HG03196 (cell line): ENCODE measurements around the gene FLG.
"Not testable (repeated sequence)": the region's sequence is repeated elsewhere in the genome, so short reads cannot be mapped to it uniquely, and the experiment has no call there.

Experiments used
- ATAC-seq: cut with Tn5 transposase; IDR thresholded peaks from one replicate; pipeline ENCODE4 v1.9.1; 2021; ENCODE audit not compliant: unreplicated experiment

Gene FLG

GRCh38 chr1:152325111-152325510 is at the start of gene FLG:
Gene FLG, minus strand, starts transcription at chr1:152325239. Its CDS starts 9,783 bp downstream, at chr1:152315456.
- ATAC-seq = no peak

DNA sequence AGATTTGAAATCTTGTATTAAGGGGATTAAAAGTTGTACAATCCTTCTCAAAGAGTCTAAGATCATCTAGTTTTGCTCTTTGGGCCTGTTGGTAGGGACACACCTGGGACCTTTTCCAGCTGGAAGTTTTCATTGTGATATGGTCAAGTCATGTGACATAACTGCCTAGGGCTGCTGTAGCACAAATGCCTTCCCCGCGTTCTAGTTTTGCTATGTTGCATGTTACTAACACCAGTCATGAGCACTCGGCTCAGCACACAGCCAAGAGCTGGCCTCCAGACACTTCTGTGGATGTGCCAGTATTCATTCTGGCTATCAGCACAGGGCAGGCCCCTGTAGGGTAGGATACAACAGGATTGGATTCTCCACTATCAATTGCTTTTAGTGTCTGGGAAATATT is 49.4 kb upstream of the FLG start:
- ATAC-seq = no peak

GRCh38 chr1:152372672-152373071 is 47.6 kb upstream of the FLG start:
- no peak for ATAC-seq

DNA sequence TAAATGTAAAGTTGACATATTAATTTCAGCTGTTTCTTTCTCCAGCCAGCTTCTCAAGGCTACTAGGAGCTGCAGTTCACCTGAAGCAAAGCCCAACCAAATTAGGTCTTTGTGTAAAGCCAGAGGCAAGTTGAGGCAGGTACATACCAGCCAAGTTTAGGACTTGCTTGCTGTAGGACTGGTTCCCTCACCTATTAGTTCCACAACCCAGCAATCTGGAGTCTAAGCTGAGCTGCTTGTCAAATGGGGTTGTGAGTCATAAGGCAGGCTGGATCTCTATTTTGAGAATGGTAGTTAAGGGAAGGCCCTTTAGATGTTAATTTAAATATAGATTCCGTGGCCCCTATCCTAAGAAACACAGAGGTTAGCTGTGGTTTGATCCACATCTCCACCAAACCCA is 42.4 kb upstream of the FLG start:
- ATAC-seq = no peak

- ATAC-seq = no peak
These were observed 34.9 kb upstream of the FLG start, which contains the start of gene FLG2 for GRCh38 chr1:152359906-152360305. Gene FLG2, minus strand, starts transcription at chr1:152360006. Its CDS starts 1,122 bp downstream, at chr1:152358884.

GRCh38 chr1:152356736-152357135 is 31.7 kb upstream of the FLG start:
- no peak for ATAC-seq

DNA sequence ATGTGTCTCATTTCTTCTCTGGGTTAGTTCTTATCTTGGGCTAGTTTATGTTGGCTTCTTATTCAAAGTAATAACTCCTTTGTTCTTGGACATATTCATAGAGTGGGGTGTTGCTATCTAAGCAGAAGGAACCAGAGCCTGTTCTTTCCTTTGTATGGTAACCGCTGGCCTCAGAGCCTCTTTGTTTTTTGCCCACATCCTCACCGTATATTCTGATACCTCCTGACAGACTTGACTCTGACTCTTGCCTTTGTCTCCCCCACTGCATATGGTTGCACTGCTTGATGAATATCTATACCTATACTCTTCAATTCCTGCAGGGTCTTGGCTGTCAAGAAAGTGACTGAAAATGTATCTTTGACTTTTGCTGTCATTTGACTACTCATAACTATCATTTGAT is 24.6 kb upstream of the FLG start:
- ATAC-seq = no peak

DNA sequence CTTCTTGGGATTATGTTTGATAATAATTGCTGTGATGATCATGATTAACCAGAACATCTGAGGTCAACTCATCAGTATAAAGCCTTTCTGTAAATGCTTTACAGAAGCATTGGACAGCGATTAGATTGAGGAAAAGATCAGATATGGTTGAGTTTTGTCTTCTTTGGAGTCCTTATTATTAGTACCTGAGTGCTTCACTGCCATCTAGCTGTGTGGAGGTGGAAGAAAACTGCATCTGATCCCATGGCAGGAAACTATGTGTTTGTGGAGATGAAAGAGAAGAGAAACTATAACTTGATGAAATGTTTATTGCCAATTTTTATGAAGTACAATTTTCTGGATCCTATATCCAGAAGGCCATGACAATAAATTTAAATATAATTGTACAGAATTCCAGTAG is 23.4 kb upstream of the FLG start:
- no peak for ATAC-seq

GRCh38 chr1:152347116-152347728 is 22.2 kb upstream of the FLG start:
- no peak for ATAC-seq

DNA sequence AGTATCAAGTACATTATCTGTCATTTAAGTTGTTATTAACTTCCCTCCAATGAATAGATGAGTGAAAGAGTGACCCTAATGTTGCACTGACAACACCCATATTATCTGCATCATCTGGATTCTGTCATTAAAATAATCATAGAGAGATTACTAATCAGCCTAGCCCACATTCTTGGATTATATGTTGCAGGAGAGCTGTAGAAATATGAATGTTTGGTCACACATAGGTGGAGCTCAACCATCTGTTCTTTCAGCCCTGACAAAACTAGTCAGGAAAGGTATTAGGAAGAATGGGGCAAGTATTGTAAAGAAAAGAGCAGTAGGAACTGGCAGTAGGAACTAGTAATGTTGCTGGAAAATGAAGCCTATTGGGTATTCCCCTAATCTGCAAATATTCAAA is 19.4 kb upstream of the FLG start:
- no peak for ATAC-seq

DNA sequence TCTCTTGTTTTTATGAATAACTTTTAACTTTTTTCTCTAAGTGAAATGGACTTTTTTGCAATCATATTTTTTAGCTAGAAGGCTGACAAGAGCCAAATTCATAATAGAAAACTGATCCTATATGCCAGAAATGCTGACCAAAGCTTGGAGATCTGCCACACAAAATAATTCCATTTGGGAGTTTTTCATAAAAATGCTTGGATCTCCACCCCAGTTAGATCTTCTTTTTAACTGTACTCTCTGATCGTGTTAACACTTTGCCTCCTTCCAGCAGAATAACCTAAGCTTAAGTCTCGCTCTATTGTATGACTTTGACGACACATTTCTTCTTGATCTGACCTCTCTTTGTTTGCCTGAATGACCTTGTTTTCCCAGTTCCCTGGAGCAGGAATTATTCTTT is 18.0 kb upstream of the FLG start:
- ATAC-seq = no peak

DNA sequence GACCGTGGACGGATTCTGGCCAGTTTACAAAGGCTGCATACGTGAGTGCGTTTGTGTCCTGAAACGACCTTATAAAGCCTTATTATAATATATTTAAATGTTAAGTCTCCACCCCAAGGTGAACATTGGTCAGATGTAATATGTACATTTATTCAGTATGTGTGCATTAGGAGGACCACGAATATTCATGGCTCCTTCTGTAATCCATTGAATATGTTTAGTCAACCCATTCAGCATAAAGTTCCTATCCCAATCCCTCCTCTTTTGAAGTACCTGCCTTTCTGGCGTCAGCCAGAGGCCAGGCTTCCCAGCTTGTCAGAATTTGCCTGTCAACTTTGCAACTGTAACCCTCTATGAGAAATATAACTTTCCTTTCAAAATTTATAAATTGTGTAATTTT is 10.4 kb upstream of the FLG start:
- ATAC-seq = no peak

DNA sequence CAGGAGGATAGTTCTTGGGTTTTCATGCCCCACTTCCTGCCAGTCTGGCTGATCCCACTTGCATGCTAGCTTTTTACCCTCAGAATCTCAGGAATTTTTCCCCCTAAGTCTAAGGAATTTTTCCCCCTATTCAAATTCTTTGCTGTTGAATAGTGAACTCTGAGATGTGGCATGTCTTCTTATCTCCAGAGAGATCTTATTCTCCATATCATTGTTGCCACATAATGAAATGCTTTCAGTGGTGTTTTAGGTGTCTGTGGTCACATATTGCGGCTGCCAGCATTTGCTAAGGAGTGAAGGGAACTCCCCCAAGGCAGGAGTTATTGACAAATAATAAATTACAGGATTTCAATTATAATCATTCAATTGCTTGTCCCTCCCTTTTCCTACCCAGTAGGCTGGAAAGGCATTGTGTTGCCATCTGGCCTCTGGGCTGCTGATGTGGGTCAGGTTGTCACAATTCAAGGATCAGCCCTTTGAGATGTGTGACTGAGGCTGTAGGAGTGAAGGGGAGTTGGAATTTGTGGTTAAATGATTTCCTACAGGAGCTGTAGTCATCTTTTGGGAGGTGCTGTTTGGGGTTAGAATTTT is 3.9 kb upstream of the FLG start:
- ATAC-seq = no peak

DNA sequence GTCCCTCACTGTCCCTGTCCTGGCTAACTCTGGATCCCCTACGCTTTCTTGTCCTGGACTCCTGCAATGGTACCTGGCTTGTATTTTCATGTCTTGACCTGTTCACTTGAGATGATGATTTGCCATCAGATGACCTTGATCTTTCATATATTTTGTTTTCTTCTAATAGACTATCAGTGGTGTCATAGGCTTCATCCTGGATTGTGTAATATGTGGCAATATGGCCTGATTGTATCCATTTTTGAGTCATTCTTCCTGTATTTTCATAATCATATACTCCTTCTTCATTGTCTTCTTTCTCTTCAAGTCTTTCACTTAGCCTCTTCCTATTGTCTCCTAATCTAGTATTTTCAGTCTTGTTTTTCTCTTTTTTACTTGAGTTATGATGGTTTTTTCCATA is 11.1 kb downstream of the FLG start:
- no peak for ATAC-seq

GRCh38 chr1:152313319-152313801 is 11.7 kb downstream of the FLG start:
- ATAC-seq = no peak

DNA sequence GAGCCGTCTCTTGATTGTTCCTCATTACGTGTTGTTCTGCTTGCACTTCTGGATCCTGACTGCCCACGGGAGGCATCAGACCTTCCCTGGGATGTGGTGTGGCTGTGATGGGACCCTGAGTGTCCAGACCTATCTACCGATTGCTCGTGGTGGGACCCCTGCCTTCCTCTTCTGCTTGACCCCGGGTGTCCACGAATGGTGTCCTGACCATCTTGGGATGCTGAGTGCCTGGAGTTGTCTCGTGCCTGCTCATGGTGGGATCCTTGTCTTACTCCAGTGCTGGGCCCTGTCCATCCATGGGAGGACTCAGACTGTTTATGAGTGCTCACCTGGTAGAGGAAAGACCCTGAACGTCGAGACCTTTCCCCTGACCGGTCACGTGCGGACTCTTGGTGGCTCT is 12.9 kb downstream of the FLG start:
- not testable (repeated sequence) for ATAC-seq

DNA sequence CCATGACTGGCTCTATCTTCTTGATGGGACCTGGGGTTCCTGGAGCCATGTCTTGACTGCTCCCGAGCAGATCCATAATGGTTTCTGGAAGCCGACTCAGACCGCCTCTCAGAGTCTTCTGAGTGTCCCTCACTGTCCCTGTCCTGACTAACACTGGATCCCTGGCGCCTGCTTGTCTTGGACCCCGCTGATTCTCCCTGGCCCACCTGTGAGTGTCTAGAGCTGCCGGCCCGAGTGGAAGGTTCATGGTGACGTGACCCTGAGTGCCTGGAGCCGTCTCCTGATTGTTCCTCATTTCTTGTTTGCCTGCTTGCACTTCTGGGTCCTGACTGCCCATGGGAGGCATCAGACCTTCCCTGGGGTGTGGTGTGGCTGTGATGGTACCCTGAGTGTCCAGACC is 15.1 kb downstream of the FLG start:
- no peak for ATAC-seq

GRCh38 chr1:152309320-152309901 is 15.6 kb downstream of the FLG start:
- ATAC-seq = not testable (repeated sequence)

GRCh38 chr1:152308758-152309157 is 16.3 kb downstream of the FLG start:
- ATAC-seq = not testable (repeated sequence)

DNA sequence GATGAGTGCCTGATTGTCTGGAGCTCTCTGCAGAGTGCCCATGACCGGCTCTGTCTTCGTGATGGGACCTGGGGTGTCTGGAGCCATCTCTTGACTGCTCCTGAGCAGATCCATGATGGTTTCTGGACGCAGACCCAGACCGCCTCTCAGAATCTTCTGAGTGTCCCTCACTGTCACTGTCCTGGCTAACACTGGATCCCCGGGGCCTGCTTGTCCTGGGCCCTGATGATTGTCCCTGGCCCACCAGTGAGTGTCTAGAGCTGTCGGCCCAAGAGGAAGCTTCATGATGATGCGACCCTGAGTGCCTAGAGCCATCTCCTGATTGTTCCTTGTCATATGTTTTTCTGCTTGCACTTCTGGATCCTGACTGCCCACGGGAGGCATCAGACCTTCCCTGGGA is 17.1 kb downstream of the FLG start:
- ATAC-seq = not testable (repeated sequence)

DNA sequence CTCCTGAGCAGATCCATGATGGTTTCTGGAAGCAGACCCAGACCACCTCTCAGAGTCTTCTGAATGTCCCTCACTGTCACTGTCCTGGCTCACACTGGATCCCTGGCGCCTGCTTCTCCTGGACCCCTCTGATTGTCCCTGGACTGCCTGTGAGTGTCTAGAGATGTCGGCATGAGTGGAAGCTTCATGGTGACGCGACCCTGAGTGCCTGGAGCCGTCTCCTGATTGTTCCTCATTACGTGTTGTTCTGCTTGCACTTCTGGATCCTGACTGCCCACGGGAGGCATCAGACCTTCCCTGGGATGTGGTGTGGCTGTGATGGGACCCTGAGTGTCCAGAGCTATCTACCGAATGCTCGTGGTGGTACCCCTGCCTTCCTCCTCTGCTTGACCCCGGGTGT is 18.9 kb downstream of the FLG start:
- not testable (repeated sequence) for ATAC-seq

DNA sequence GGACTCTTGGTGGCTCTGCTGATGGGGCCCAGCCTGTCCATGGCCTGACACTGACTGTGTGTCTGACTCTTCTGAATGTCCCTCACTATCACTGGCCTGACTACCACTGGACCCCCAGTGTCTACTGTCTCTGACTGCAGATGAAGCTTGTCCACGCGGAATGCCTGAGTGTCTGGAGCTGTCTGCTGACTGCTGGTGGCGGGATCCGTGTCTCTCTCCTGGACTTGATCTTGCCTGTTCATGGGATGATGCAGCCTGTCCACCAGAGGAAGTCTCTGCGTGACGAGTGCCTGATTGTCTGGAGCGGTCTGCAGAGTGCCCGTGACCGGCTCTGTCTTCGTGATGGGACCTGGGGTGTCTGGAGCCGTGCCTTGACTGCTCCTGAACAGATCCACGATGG is 20.3 kb downstream of the FLG start:
- ATAC-seq = not testable (repeated sequence)
